SK-N-SH (cell line): Measurements from ENCODE around the gene CHST1. TPM values are rescaled to one million over a fixed set of nuclear protein-coding genes. Genes with fewer than 3 reads are reported as not detected.

ENCODE experiments used
- CTCF ChIA-PET: fragments of 300-600, 350-600 bp; formaldehyde crosslinking; extraction: SDS; loops from one replicate; lab custom pipeline; 2021; lab: Yijun Ruan, JAX
- POLR2A ChIA-PET: fragments of 350-600 bp; sonication (Branson Sonifier 250); formaldehyde crosslinking; extraction: SDS; loops from one replicate; lab custom pipeline; 2020; ENCODE audit warnings: antibody characterized with exemption, inconsistent platforms; lab: Yijun Ruan, JAX
- DNase-seq: peaks from one replicate; pipeline ENCODE4 v3.0.0; 2012
- H2AFZ ChIP-seq: fragments of 200-600 bp; sonication (generic); 2 replicates; pipeline ENCODE4 v1.8.1; 2016; ENCODE audit warnings: antibody characterized with exemption, mild to moderate bottlenecking, low read depth
- H3F3A ChIP-seq: fragments of 200-600 bp; sonication (generic); replicated peaks from 2 replicates; pipeline ENCODE3; 2016; ENCODE audit warnings: antibody characterized with exemption, mild to moderate bottlenecking; ENCODE audit not compliant: insufficient read depth
- H3K27ac ChIP-seq, 2 experiments: fragments of 200-500 bp in 1 of 2; fragments of 200-600 bp in 1 of 2; sonication (Bioruptor generic) in 1 of 2; sonication (generic), shearing (Covaris generic) in 1 of 2; 2 replicates each; pipeline versions ENCODE4 v1.5.1 to v1.6.1; 2014 to 2016; ENCODE audit warnings: low read depth in 2 of 2, inconsistent platforms in 1 of 2, low read length in 1 of 2, mild to moderate bottlenecking in 1 of 2, mixed read lengths in 1 of 2
- H3K27me3 ChIP-seq: fragments of 200-600 bp; sonication (generic), shearing (Covaris generic); 2 replicates; pipeline ENCODE4 v1.6.1; 2016; ENCODE audit warnings: mixed run types; ENCODE audit not compliant: insufficient read depth
- H3K36me3 ChIP-seq, 2 experiments: fragments of 200-500 bp in 1 of 2; fragments of 200-600 bp in 1 of 2; sonication (Bioruptor generic) in 1 of 2; sonication (generic) in 1 of 2; replicated peaks in 1 of 2; 2 replicates each; pipeline versions ENCODE3 to v1.5.1; 2014 to 2016; ENCODE audit warnings: low read length in 1 of 2, mild to moderate bottlenecking in 1 of 2; ENCODE audit not compliant: insufficient read depth in 2 of 2, control insufficient read depth in 1 of 2
- H3K4me1 ChIP-seq, 2 experiments: fragments of 200-500 bp in 1 of 2; fragments of 200-600 bp in 1 of 2; sonication (Bioruptor generic) in 1 of 2; sonication (generic), shearing (Covaris generic) in 1 of 2; 2 replicates each; pipeline versions ENCODE4 v1.5.1 to v1.6.1; 2014 to 2016; ENCODE audit warnings: low read depth in 1 of 2, low read length in 1 of 2, mixed run types in 1 of 2; ENCODE audit not compliant: insufficient read depth in 2 of 2, control insufficient read depth in 1 of 2
- H3K4me2 ChIP-seq: fragments of 200-600 bp; sonication (generic), shearing (Covaris generic); 2 replicates; pipeline ENCODE4 v1.6.1; 2017; ENCODE audit warnings: mixed run types
- H3K4me3 ChIP-seq, 2 experiments: fragments of 200-500 bp in 1 of 2; fragments of 200-600 bp in 1 of 2; sonication (Bioruptor generic) in 1 of 2; sonication (generic), shearing (Covaris generic) in 1 of 2; 2 replicates each; pipeline versions ENCODE4 v1.5.1 to v1.8.1; 2014 to 2016; ENCODE audit warnings: low read depth in 2 of 2, inconsistent platforms in 1 of 2, low read length in 1 of 2, mild to moderate bottlenecking in 1 of 2, mixed read lengths in 1 of 2, moderate library complexity in 1 of 2
- H3K79me2 ChIP-seq: fragments of 200-600 bp; sonication (generic); 2 replicates; pipeline ENCODE4 v1.8.1; 2017; ENCODE audit warnings: mild to moderate bottlenecking; ENCODE audit not compliant: insufficient read depth
- H3K9ac ChIP-seq: fragments of 200-600 bp; sonication (generic); 2 replicates; pipeline ENCODE4 v1.6.1; 2017; ENCODE audit warnings: mixed run types
- H3K9me2 ChIP-seq: fragments of 200-600 bp; sonication (generic); 2 replicates; pipeline ENCODE4 v1.6.1; 2017; ENCODE audit warnings: mixed run types
- H3K9me3 ChIP-seq: fragments of 200-600 bp; sonication (generic); 2 replicates; pipeline ENCODE4 v1.6.1; 2017; ENCODE audit warnings: mixed run types, mild to moderate bottlenecking, moderate library complexity
- H4K20me1 ChIP-seq: fragments of 200-600 bp; sonication (generic); 2 replicates; pipeline ENCODE4 v1.6.1; 2017; ENCODE audit warnings: mild to moderate bottlenecking, mixed run types; ENCODE audit not compliant: insufficient read depth
- CHD2 ChIP-seq: fragments of 150-350 bp; IDR thresholded peaks from 2 replicates; pipeline ENCODE4 v1.6.1; 2018; ENCODE audit warnings: low read length; ENCODE audit not compliant: partially characterized antibody
- EP300 ChIP-seq, 2 experiments: IDR thresholded peaks; 2 replicates each; pipeline versions ENCODE4 v1.4.0 to v1.6.1; 2012; ENCODE audit warnings: borderline replicate concordance in 1 of 2, low read depth in 1 of 2, low read length in 1 of 2
- POLR2AphosphoS5 ChIP-seq: IDR thresholded peaks from 2 replicates; pipeline ENCODE4 v1.6.1; 2012; ENCODE audit warnings: low read depth, low read length
- RAD21 ChIP-seq: IDR thresholded peaks from 2 replicates; pipeline ENCODE4 v1.6.1; 2012; ENCODE audit warnings: mild to moderate bottlenecking, low read length
- RFX5 ChIP-seq: IDR thresholded peaks from 2 replicates; pipeline ENCODE4 v1.6.1; 2012; ENCODE audit warnings: mild to moderate bottlenecking, improper control_type of control experiment, low read length
- SIN3A ChIP-seq: IDR thresholded peaks from 2 replicates; pipeline ENCODE4 v1.6.1; 2012; ENCODE audit warnings: low read depth, mild to moderate bottlenecking, low read length, moderate library complexity, borderline replicate concordance
- TAF1 ChIP-seq: IDR thresholded peaks from 2 replicates; pipeline ENCODE4 v1.6.1; 2012; ENCODE audit warnings: low read depth, mild to moderate bottlenecking, low read length, moderate library complexity, borderline replicate concordance
- TEAD4 ChIP-seq: IDR thresholded peaks from 2 replicates; pipeline ENCODE4 v1.4.0; 2012; ENCODE audit warnings: mild to moderate bottlenecking, borderline replicate concordance; ENCODE audit not compliant: insufficient read depth
- YY1 ChIP-seq: IDR thresholded peaks from 2 replicates; pipeline ENCODE4 v1.4.0; 2012; ENCODE audit warnings: low read depth, mild to moderate bottlenecking
- WGBS: methylation state at CpG from one replicate; pipeline ENCODE4 v1.1.6; 2017; ENCODE audit warnings: low lambda C conversion rate; 5-methylcytosine and 5-hydroxymethylcytosine counted together
- polyA plus RNA-seq, 3 experiments: library from polyadenylated mRNA; depleted of rRNA; stranded (reverse); fragments of >200 nt; gene quantifications; 2 replicates each; pipeline ENCODE4 v1.2.3, GENCODE V29; 2012
- TF ChIP-seq, protein P1 (sequence below): fragments of 200-600 bp; sonication (generic); IDR thresholded peaks from 2 replicates; pipeline ENCODE4 v1.6.1; 2017; ENCODE audit warnings: antibody characterized with exemption, mild to moderate bottlenecking, moderate library complexity
- TF ChIP-seq, protein P2 (sequence below): fragments of 150-350 bp; IDR thresholded peaks from 2 replicates; pipeline ENCODE4 v1.6.1; 2017; ENCODE audit warnings: antibody characterized with exemption, low read length, low read depth, borderline replicate concordance

Gene CHST1
- polyA plus RNA-seq, 1 of the 3 experiments (the other 2 are of a cell fraction): 4.9 TPM

DNA sequence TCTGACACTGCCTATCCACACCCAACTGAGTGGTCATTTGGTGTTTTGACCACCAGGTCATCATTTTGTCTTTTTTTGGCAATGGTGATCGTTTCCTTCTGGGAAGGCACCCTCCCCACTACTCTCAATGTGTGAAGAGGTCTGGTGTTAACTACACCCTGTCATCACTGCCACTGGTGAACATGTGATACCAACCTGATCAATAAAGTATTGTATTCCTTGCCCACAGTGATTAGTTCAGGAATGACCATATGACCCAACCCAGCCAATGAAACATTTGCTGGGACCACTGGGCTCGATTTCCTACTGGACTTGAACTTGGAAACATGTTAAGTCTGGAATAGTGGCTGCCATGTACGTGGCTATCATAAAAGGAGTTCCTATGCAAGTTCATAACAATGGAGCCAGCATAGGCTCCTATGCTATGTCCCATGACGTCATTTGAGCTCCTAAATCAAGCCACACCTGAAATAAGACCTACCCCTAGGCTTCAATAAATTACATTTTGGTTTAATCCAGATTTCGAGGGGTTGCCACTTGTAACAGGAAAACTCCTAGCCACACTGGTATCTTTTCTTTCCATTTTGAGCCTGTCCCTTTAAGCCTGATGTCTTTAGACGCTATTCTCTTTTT lies 51.1 kb downstream of the CHST1 start:
- 23% methylated on average over 6 of the region's 6 CpGs for WGBS
- CTCF ChIA-PET: interaction anchor here (0.9 to 1.1 kb wide), 2 partner anchors 14 to 41 kb away, joined by 4 read pairs; no protein-coding TSS in a partner anchor
- H3K27ac ChIP-seq: no peak overlapping the region

DNA sequence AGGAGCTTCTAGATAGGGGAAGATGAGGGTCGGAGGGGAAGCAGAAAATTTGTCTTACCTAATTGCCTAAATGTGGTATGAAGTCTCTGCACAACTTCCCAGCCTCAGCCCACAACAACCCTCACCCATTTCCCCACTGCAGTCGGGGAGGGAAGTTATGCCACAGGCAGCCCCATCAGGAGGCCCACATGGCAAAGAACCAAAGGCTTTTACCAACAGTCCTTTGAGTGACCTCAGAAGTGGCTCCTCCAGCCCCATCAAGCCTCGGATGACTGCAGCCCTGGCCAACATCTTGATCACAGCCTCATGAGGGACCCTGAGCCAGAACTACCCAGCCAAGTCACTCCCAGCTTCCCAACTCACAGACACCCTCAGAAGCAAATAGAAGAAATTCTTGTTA lies 54.8 kb downstream of the CHST1 start:
- Histone ChIP-seq H3K79me2 (no peaks in the 10 kb centered on the region), H3K9me2 (no peaks in the 10 kb centered on the region), H3K9me3 (no peaks in the 10 kb centered on the region), H3K9ac (no peak overlapping the region), H3K4me3 (no peak overlapping the region), H2AFZ (no peak overlapping the region), H3K27me3 (no peaks in the 10 kb centered on the region; the same call in 1 of the 2 replicates), H3K4me2 (no peak overlapping the region), H3F3A (no peaks in the 10 kb centered on the region), H3K4me1 (no peaks in the 10 kb centered on the region), H4K20me1 (no peaks in the 10 kb centered on the region), H3K36me3 (no peaks in the 10 kb centered on the region), H3K27ac (no peak overlapping the region)
- WGBS: 13% methylated on average over 3 of the region's 3 CpGs
- POLR2A ChIA-PET: interaction anchor here (0.5 kb wide), 1 partner anchor 295 kb away, joined by 5 read pairs; no protein-coding TSS in a partner anchor
- CTCF ChIA-PET: interaction anchor here (1.0 to 1.4 kb wide), 2 partner anchors 68 to 161 kb away, joined by 3 read pairs; no protein-coding TSS in a partner anchor
- TF ChIP-seq RAD21 (no peak), CHD2 (no peak), EP300 (IDR thresholded peaks at IDR 0.05; ENCODE audit: borderline replicate concordance in 1 of 2, low read depth in 1 of 2, low read length in 1 of 2) (no peak), YY1 (no peak), TEAD4 (no peak), SIN3A (no peak), POLR2AphosphoS5 (no peak)
- TF ChIP-seq, protein P1, sequence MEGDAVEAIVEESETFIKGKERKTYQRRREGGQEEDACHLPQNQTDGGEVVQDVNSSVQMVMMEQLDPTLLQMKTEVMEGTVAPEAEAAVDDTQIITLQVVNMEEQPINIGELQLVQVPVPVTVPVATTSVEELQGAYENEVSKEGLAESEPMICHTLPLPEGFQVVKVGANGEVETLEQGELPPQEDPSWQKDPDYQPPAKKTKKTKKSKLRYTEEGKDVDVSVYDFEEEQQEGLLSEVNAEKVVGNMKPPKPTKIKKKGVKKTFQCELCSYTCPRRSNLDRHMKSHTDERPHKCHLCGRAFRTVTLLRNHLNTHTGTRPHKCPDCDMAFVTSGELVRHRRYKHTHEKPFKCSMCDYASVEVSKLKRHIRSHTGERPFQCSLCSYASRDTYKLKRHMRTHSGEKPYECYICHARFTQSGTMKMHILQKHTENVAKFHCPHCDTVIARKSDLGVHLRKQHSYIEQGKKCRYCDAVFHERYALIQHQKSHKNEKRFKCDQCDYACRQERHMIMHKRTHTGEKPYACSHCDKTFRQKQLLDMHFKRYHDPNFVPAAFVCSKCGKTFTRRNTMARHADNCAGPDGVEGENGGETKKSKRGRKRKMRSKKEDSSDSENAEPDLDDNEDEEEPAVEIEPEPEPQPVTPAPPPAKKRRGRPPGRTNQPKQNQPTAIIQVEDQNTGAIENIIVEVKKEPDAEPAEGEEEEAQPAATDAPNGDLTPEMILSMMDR: no peak
- no peak for DNase-seq

More for the DNA sequence above, 51.1 kb downstream of the CHST1 start:
- no peak overlapping the region for H3K4me2 ChIP-seq
- TF ChIP-seq TAF1 (no peak), RFX5 (no peak), CHD2 (no peak)
- TF ChIP-seq, protein P2, sequence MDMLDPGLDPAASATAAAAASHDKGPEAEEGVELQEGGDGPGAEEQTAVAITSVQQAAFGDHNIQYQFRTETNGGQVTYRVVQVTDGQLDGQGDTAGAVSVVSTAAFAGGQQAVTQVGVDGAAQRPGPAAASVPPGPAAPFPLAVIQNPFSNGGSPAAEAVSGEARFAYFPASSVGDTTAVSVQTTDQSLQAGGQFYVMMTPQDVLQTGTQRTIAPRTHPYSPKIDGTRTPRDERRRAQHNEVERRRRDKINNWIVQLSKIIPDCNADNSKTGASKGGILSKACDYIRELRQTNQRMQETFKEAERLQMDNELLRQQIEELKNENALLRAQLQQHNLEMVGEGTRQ: no peak
- TF ChIP-seq, all 33 proteins: peak for 0
- Histone ChIP-seq H3K9ac (no peak overlapping the region), H3K36me3 (no peaks in the 10 kb centered on the region), H3K4me3 (no peak overlapping the region), H3F3A (no peaks in the 10 kb centered on the region), H2AFZ (no peak overlapping the region), H4K20me1 (no peaks in the 10 kb centered on the region), H3K27me3 (no peaks in the 10 kb centered on the region; the same call in 1 of the 2 replicates), H3K4me1 (no peaks in the 10 kb centered on the region), H3K9me2 (no peaks in the 10 kb centered on the region), H3K9me3 (no peaks in the 10 kb centered on the region), H3K79me2 (no peaks in the 10 kb centered on the region)
- no peak for DNase-seq
- POLR2A ChIA-PET: no interaction called here
